HG03280 (cell line): ENCODE results near the gene OSBPL2.

ENCODE experiments used
- ATAC-seq: cut with Tn5 transposase; IDR thresholded peaks from one replicate; pipeline ENCODE4 v1.9.1; 2021; ENCODE audit warnings: mild to moderate bottlenecking, moderate library complexity; ENCODE audit not compliant: unreplicated experiment

Gene OSBPL2

GRCh38 chr20:62248890-62249560 is 10.7 kb downstream of the OSBPL2 start:
- ATAC-seq: no peak

- no peak for ATAC-seq
These were observed 14.1 kb downstream of the OSBPL2 start for GRCh38 chr20:62252342-62252966.

GRCh38 chr20:62253398-62253797 is 15.1 kb downstream of the OSBPL2 start:
- ATAC-seq: no peak

- no peak for ATAC-seq
These were observed 15.9 kb downstream of the OSBPL2 start for GRCh38 chr20:62254021-62254724.

- no peak for ATAC-seq
These were observed 17.7 kb downstream of the OSBPL2 start for GRCh38 chr20:62255976-62256375.

GRCh38 chr20:62258499-62259293 is 20.4 kb downstream of the OSBPL2 start:
- no peak for ATAC-seq

- no peak for ATAC-seq
These were observed 20.9 kb downstream of the OSBPL2 start for GRCh38 chr20:62259294-62259565.

- no peak for ATAC-seq
These were observed 23.7 kb downstream of the OSBPL2 start for GRCh38 chr20:62262064-62262463.

GRCh38 chr20:62263396-62263795 is 25.1 kb downstream of the OSBPL2 start:
- ATAC-seq: no peak

GRCh38 chr20:62265365-62265764 is 27.0 kb downstream of the OSBPL2 start:
- no peak for ATAC-seq

- ATAC-seq: no peak
These were observed 28.0 kb downstream of the OSBPL2 start for GRCh38 chr20:62266340-62266739.

- no peak for ATAC-seq
These were observed 28.5 kb downstream of the OSBPL2 start for GRCh38 chr20:62266851-62267250.

- no peak for ATAC-seq
These were observed 29.2 kb downstream of the OSBPL2 start for GRCh38 chr20:62267543-62267942.

- ATAC-seq: no peak
These were observed 30.0 kb downstream of the OSBPL2 start for GRCh38 chr20:62268228-62268900.

GRCh38 chr20:62269378-62269777 is 31.1 kb downstream of the OSBPL2 start:
- ATAC-seq: no peak

- ATAC-seq: no peak
These were observed 31.6 kb downstream of the OSBPL2 start for GRCh38 chr20:62269871-62270270.

- ATAC-seq: no peak
These were observed 33.9 kb downstream of the OSBPL2 start for GRCh38 chr20:62272200-62272599.

- ATAC-seq: no peak
These were observed 35.1 kb downstream of the OSBPL2 start for GRCh38 chr20:62273416-62273815.

GRCh38 chr20:62274332-62274950 is 36.1 kb downstream of the OSBPL2 start:
- no peak for ATAC-seq

GRCh38 chr20:62275219-62275618 is 36.9 kb downstream of the OSBPL2 start:
- ATAC-seq: no peak

- no peak for ATAC-seq
These were observed 38.1 kb downstream of the OSBPL2 start for GRCh38 chr20:62276439-62276838.
